H1 (cell line): ENCODE results near the gene ZFAND3.

Experiments
- BRCA1 ChIP-seq: IDR thresholded peaks from 2 replicates; pipeline ENCODE4 v1.6.1; 2012; ENCODE audit warnings: low read depth, low read length, improper control_type of control experiment
- CTCF ChIP-seq, 3 experiments: IDR thresholded peaks; 1 replicate in 2 of 3; 2 replicates in 1 of 3; pipeline versions ENCODE4 v1.5.1 to v1.6.1; 2011; ENCODE audit warnings: low read length in 3 of 3, mild to moderate bottlenecking in 3 of 3, inconsistent platforms in 2 of 3, low read depth in 1 of 3, moderate library complexity in 1 of 3; ENCODE audit not compliant: insufficient read depth in 1 of 3; ENCODE audit errors: control extremely low read depth in 1 of 3
- EP300 ChIP-seq, 2 experiments: IDR thresholded peaks; 1 replicate in 1 of 2; 2 replicates in 1 of 2; pipeline ENCODE4 v1.6.1; 2011 to 2012; ENCODE audit warnings: low read depth in 2 of 2, low read length in 2 of 2, mild to moderate bottlenecking in 2 of 2, borderline replicate concordance in 1 of 2, inconsistent platforms in 1 of 2, moderate library complexity in 1 of 2
- EZH2 ChIP-seq: fragments of 200-600 bp; sonication (generic); IDR thresholded peaks from 2 replicates; pipeline ENCODE4 v1.7.1; 2012; ENCODE audit warnings: low read depth, mild to moderate bottlenecking, moderate library complexity, low read length, inconsistent platforms; ENCODE audit not compliant: severe bottlenecking
- JUN ChIP-seq: IDR thresholded peaks from 2 replicates; pipeline ENCODE4 v1.6.1; 2011; ENCODE audit warnings: low read depth, mild to moderate bottlenecking, improper control_type of control experiment, low read length
- RBBP5 ChIP-seq: IDR thresholded peaks from 2 replicates; pipeline ENCODE4 v1.7.1; 2012; ENCODE audit warnings: low read depth, mild to moderate bottlenecking, inconsistent platforms, low read length, moderate library complexity, borderline replicate concordance
- SIN3A ChIP-seq, 2 experiments: IDR thresholded peaks in 1 of 2; conservative IDR thresholded peaks in 1 of 2; 2 replicates each; pipeline ENCODE4 v1.6.1; 2011 to 2012; ENCODE audit warnings: low read length in 2 of 2, improper control_type of control experiment in 1 of 2, low read depth in 1 of 2, mild to moderate bottlenecking in 1 of 2
- SP1 ChIP-seq: IDR thresholded peaks from 2 replicates; pipeline ENCODE4 v1.6.1; 2011; ENCODE audit warnings: low read depth, low read length
- ZNF274 ChIP-seq: IDR thresholded peaks from 2 replicates; pipeline ENCODE4 v1.7.0; 2012; ENCODE audit warnings: low read length, borderline replicate concordance; ENCODE audit errors: extremely low read depth

- no peak for TF ChIP-seq RBBP5
- no peak for TF ChIP-seq CTCF (IDR thresholded peaks at IDR 0.05; ENCODE audit: control extremely low read depth in 1 of 3, insufficient read depth in 1 of 3, low read depth in 1 of 3, low read length in 3 of 3)
- TF ChIP-seq EP300 (IDR thresholded peaks at IDR 0.05; ENCODE audit: borderline replicate concordance in 1 of 2, low read depth in 2 of 2, low read length in 2 of 2), result no peak
- TF ChIP-seq SP1, result no peak
- TF ChIP-seq BRCA1, result no peak
- TF ChIP-seq SIN3A (conservative IDR thresholded peaks at IDR 0.05 in 1 of 2, IDR thresholded peaks at IDR 0.05 in 1 of 2; ENCODE audit: low read depth in 1 of 2, low read length in 2 of 2), result no peak
- no peak for TF ChIP-seq EZH2
- no peak for TF ChIP-seq JUN
- TF ChIP-seq ZNF274, result no peak
These were observed 6.7 kb upstream of the ZFAND3 start for GRCh38 chr6:37812841-37813240.
